ENCODE data around the gene TAGLN. TPM values are rescaled to one million over a fixed set of nuclear protein-coding genes. Genes with fewer than 3 reads are reported as not detected.

TAGLN gene
- total and polyA plus RNA-seq, 2 of the 8 experiments (the other 6 are each of a cell fraction or from before 2014, with no cell fraction given), result 140 to 300 TPM

GRCh38 chr11:117230286-117230961 lies 31.3 kb downstream of the TAGLN start:
- H4K20me1 ChIP-seq (replicated peaks in 1 of 2; ENCODE audit: control insufficient read depth in 1 of 2, insufficient read depth in 2 of 2, low read length in 2 of 2), result peaks cover 1 to 2% of the 10 kb centered on the region in 2 experiments
- no peak overlapping the region for H3K27ac ChIP-seq (ENCODE audit: low read depth, low read length)
- H3K18ac ChIP-seq (ENCODE audit: extremely low read depth, low read length), result no peak overlapping the region
- TF ChIP-seq POLR2AphosphoS5 (IDR thresholded peaks at IDR 0.05; ENCODE audit: low read depth, low read length) (no peak), FOSL1 (IDR thresholded peaks at IDR 0.05; ENCODE audit: insufficient read depth, low read depth, low read length) (no peak), POU5F1 (IDR thresholded peaks at IDR 0.05; ENCODE audit: low read depth, low read length) (no peak), ATF3 (IDR thresholded peaks at IDR 0.05; ENCODE audit: insufficient read depth, low read depth, low read length) (no peak), RAD21 (IDR thresholded peaks at IDR 0.05 in 1 of 2, conservative IDR thresholded peaks at IDR 0.05 in 1 of 2; ENCODE audit: low read depth in 2 of 2, low read length in 2 of 2) (no peak), NRF1 (IDR thresholded peaks at IDR 0.05; ENCODE audit: low read depth, low read length) (no peak), CHD1 (IDR thresholded peaks at IDR 0.05; ENCODE audit: low read depth, low read length) (no peak), ATF2 (IDR thresholded peaks at IDR 0.05; ENCODE audit: low read length) (no peak), SP1 (IDR thresholded peaks at IDR 0.05; ENCODE audit: low read depth, low read length) (no peak), CREB1 (IDR thresholded peaks at IDR 0.05) (no peak)
- FAIRE-seq (no peak), DNase-seq (ENCODE audit: low read depth in 1 of 2, low spot score in 2 of 2) (no peak)
- H4K8ac ChIP-seq (ENCODE audit: extremely low read depth, insufficient read depth, low read length), result no peak overlapping the region
- CTCF ChIA-PET (ENCODE audit: partially characterized antibody), result interaction anchor here (1.1 to 25.0 kb wide), 7 partner anchors 10 to 151 kb away, joined by 3 to 449 read pairs (median 9); partner anchors contain the start of genes SIDT2 and TAGLN
- H3K9ac ChIP-seq (replicated peaks in 1 of 4; ENCODE audit: extremely low read depth in 1 of 4, low read depth in 3 of 4, low read length in 3 of 4), result no peak overlapping the region
- no peak overlapping the region for H3K14ac ChIP-seq (ENCODE audit: insufficient read length)
- peaks cover 4 to 13% (median 9%) of the 10 kb centered on the region in 4 experiments; a peak in 7 of 8 replicates for H3K36me3 ChIP-seq (ENCODE audit: control insufficient read depth in 2 of 4, insufficient read depth in 4 of 4, low read length in 3 of 4)
- no peak overlapping the region for H2AK5ac ChIP-seq (ENCODE audit: low read depth, low read length)
- no peak overlapping the region for H3K4ac ChIP-seq (replicated peaks; ENCODE audit: insufficient read length, low read depth, low read length)
- H3K4me3 ChIP-seq (ENCODE audit: extremely low read depth in 1 of 4, insufficient read depth in 2 of 4, low read depth in 3 of 4, low read length in 4 of 4), result peak overlapping the region in 1 of 4 experiments; percentile 100; a peak in 1 of 8 replicates
- no peak overlapping the region for H2BK120ac ChIP-seq (replicated peaks; ENCODE audit: low read depth, low read length)
- no peak overlapping the region for H4K91ac ChIP-seq (replicated peaks; ENCODE audit: insufficient read length, low read length)
- H2BK12ac ChIP-seq (ENCODE audit: low read depth, low read length), result no peak overlapping the region
- H3K9me3 ChIP-seq (ENCODE audit: insufficient read depth in 2 of 2, low read depth in 1 of 2, low read length in 1 of 2), result no peaks in the 10 kb centered on the region
- no peak overlapping the region for H3K56ac ChIP-seq (replicated peaks; ENCODE audit: insufficient read length, low read depth, low read length)
- no peak overlapping the region for H2BK5ac ChIP-seq (ENCODE audit: low read depth, low read length)
- no peak overlapping the region for H4K5ac ChIP-seq (ENCODE audit: insufficient read length, low read depth, low read length)
- no peaks in the 10 kb centered on the region for H3K27me3 ChIP-seq (replicated peaks in 1 of 4; ENCODE audit: control insufficient read depth in 3 of 4, extremely low read depth in 1 of 4, insufficient read depth in 3 of 4, low read length in 3 of 4)
- H3K79me2 ChIP-seq (ENCODE audit: control insufficient read depth in 1 of 2, insufficient read depth in 2 of 2, low read length in 2 of 2), result peaks cover 0 to 38% of the 10 kb centered on the region in 2 experiments; a peak in 2 of 4 replicates
- H2BK15ac ChIP-seq (ENCODE audit: low read length), result no peak overlapping the region
- WGBS, 2 experiments (ENCODE audit: extremely low coverage in 1 of 2, insufficient coverage in 1 of 2, insufficient read length in 1 of 2, insufficient replicate concordance in 2 of 2, low coverage in 1 of 2, low lambda C conversion rate in 2 of 2, missing lambda C conversion rate in 1 of 2), result 85% methylated on average over 12 of the region's 12 CpGs; no CpG with 5 or more reads in 1 of the 2 experiments
- no peak overlapping the region for H2AFZ ChIP-seq (ENCODE audit: low read length)
- peak overlapping the region in 1 of 2 experiments; percentile 93; a peak in 1 of 4 replicates for H3K4me2 ChIP-seq (ENCODE audit: insufficient read depth in 1 of 2, low read depth in 2 of 2, low read length in 2 of 2)
- POLR2A ChIA-PET (ENCODE audit: partially characterized antibody), result interaction anchor here (0.8 to 6.0 kb wide), 4 partner anchors 9 to 51 kb away, joined by 3 to 53 read pairs (median 6); partner anchors contain the start of gene SIDT2
- peaks cover 7% of the 10 kb centered on the region; the same call in 1 of the 2 replicates for H3K79me1 ChIP-seq (ENCODE audit: low read depth, low read length)
- peaks cover 7% of the 10 kb centered on the region for H3K23me2 ChIP-seq (ENCODE audit: low read depth, low read length)
- H2BK20ac ChIP-seq (ENCODE audit: low read length), result no peak overlapping the region
- H3K23ac ChIP-seq (ENCODE audit: insufficient read length), result no peak overlapping the region
- peaks cover 0 to 8% (median 2%) of the 10 kb centered on the region in 4 experiments; a peak in 3 of 7 replicates for H3K4me1 ChIP-seq (replicated peaks in 1 of 4; ENCODE audit: control insufficient read depth in 3 of 4, insufficient read depth in 4 of 4, low read length in 3 of 4)
